ENCODE results near the gene HPSE. TPM values are rescaled to one million over a fixed set of nuclear protein-coding genes. Genes with fewer than 3 reads are reported as not detected.

The HPSE gene
- total and polyA plus RNA-seq, 2 donors (not counting 3 experiments of a cell fraction or from before 2014, with no cell fraction given) = 3.5 to 7.0 TPM

DNA sequence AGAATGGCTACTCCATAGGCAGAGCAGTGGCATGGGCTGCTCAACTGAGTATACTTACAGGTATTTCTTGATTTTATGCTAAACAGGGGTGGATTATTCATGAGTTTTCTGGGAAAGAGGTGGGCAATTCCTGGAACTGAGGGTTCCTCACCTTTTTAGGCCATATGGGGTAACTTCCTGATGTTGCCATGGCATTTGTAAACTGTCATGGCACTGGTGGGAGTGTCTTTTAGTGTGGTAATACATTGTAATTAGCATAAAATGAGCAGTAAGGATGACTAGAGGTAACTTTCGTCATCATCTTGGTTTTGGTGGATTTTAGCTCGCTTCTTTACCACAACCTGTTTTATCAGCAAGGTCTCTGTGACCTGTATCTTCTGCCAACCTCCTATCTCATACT lies 48.2 kb upstream of the HPSE start:
- Histone ChIP-seq H3K36me3 (ENCODE audit: control insufficient read depth in 2 of 2, extremely low read depth in 1 of 2, insufficient read depth in 2 of 2, low read length in 2 of 2) (no peaks in the 10 kb centered on the region), H3K27ac (ENCODE audit: insufficient read depth, low read depth, low read length) (no peak overlapping the region), H3K27me3 (ENCODE audit: control insufficient read depth in 2 of 2, insufficient read depth in 2 of 2, low read length in 2 of 2) (no peaks in the 10 kb centered on the region), H3K4me3 (replicated peaks in 1 of 3; ENCODE audit: insufficient read depth in 1 of 3, low read depth in 1 of 3, low read length in 3 of 3) (no peak overlapping the region), H3K9ac (replicated peaks; ENCODE audit: extremely low read depth, insufficient read depth, low read length) (no peak overlapping the region), H2AFZ (ENCODE audit: low read depth, low read length) (no peak overlapping the region), H3K9me1 (replicated peaks; ENCODE audit: control insufficient read depth, extremely low read depth, insufficient read depth, low read length) (no peaks in the 10 kb centered on the region), H3K79me2 (ENCODE audit: control insufficient read depth, insufficient read depth, low read length) (no peaks in the 10 kb centered on the region), H3K9me3 (replicated peaks; ENCODE audit: control insufficient read depth, insufficient read depth, low read length) (no peaks in the 10 kb centered on the region), H3K4me2 (ENCODE audit: insufficient read depth, low read length) (no peak overlapping the region), H4K20me1 (replicated peaks; ENCODE audit: control insufficient read depth, extremely low read depth, insufficient read depth, low read length) (no peaks in the 10 kb centered on the region), H3K4me1 (ENCODE audit: control insufficient read depth, extremely low read depth, insufficient read depth, low read length) (no peaks in the 10 kb centered on the region)
- TF ChIP-seq MYC (IDR thresholded peaks at IDR 0.05; ENCODE audit: low read depth, low read length) (no peak), JUN (IDR thresholded peaks at IDR 0.05; ENCODE audit: borderline replicate concordance, insufficient read depth, insufficient read length, low read depth) (no peak), FOS (IDR thresholded peaks at IDR 0.05; ENCODE audit: borderline replicate concordance, insufficient read depth, low read length) (no peak), GATA2 (IDR thresholded peaks at IDR 0.05; ENCODE audit: insufficient read depth, insufficient read length, low read depth, low read length) (no peak), POLR2AphosphoS5 (IDR thresholded peaks at IDR 0.05; ENCODE audit: insufficient read depth, low read depth, low read length) (no peak), POLR2A (IDR thresholded peaks at IDR 0.05; ENCODE audit: low read depth, low read length) (no peak)
- TF ChIP-seq, protein P1, sequence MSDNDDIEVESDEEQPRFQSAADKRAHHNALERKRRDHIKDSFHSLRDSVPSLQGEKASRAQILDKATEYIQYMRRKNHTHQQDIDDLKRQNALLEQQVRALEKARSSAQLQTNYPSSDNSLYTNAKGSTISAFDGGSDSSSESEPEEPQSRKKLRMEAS (IDR thresholded peaks at IDR 0.05; ENCODE audit: insufficient read depth, insufficient read length) = no peak
- TF ChIP-seq, protein P2, sequence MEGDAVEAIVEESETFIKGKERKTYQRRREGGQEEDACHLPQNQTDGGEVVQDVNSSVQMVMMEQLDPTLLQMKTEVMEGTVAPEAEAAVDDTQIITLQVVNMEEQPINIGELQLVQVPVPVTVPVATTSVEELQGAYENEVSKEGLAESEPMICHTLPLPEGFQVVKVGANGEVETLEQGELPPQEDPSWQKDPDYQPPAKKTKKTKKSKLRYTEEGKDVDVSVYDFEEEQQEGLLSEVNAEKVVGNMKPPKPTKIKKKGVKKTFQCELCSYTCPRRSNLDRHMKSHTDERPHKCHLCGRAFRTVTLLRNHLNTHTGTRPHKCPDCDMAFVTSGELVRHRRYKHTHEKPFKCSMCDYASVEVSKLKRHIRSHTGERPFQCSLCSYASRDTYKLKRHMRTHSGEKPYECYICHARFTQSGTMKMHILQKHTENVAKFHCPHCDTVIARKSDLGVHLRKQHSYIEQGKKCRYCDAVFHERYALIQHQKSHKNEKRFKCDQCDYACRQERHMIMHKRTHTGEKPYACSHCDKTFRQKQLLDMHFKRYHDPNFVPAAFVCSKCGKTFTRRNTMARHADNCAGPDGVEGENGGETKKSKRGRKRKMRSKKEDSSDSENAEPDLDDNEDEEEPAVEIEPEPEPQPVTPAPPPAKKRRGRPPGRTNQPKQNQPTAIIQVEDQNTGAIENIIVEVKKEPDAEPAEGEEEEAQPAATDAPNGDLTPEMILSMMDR (IDR thresholded peaks at IDR 0.05; ENCODE audit: extremely low read depth in 1 of 2, insufficient read depth in 1 of 2, low read depth in 1 of 2, low read length in 2 of 2) = no peak
- ChIA-PET POLR2A (no interaction called here), CTCF (interaction anchor here (1.0 kb wide), 1 partner anchor 22 kb away, joined by 3 read pairs; no protein-coding TSS in a partner anchor)
- dilution Hi-C loops (cut with MboI; ENCODE audit: extremely low pct_ligation_motif_present, low sequenced_read_pairs) (no loop called here), intact Hi-C loops (cut with micrococcal nuclease) (no loop called here)
- FAIRE-seq (no peak), DNase-seq (ENCODE audit: low read depth, low spot score) (no peak)
- BruUV-seq (replicated peaks) = no TSS peak
